GM18868 (cell line): ENCODE data around the gene SCNM1.
"Not testable (repeated sequence)": the region's sequence is repeated elsewhere in the genome, so short reads cannot be mapped to it uniquely, and the experiment has no call there.

Experiments used
- ATAC-seq: cut with Tn5 transposase; IDR thresholded peaks from one replicate; pipeline ENCODE4 v1.9.1; 2021; ENCODE audit warnings: mild to moderate bottlenecking, moderate library complexity; ENCODE audit not compliant: unreplicated experiment

The SCNM1 gene

GRCh38 chr1:151146412-151147131 lies 19.4 kb upstream of the SCNM1 start, which contains the start of gene SEMA6C:
Gene SEMA6C, minus strand, starts transcription at chr1:151146631. Its CDS starts 4,010 bp downstream, at chr1:151142621.
- peak; percentile 99 for ATAC-seq

GRCh38 chr1:151147132-151147503 lies 18.8 kb upstream of the SCNM1 start:
- ATAC-seq = no peak

GRCh38 chr1:151147665-151148064 lies 18.3 kb upstream of the SCNM1 start:
- no peak for ATAC-seq

GRCh38 chr1:151156515-151156819 lies 9.5 kb upstream of the SCNM1 start, which contains the start of gene TNFAIP8L2:
Gene TNFAIP8L2, plus strand, starts transcription at chr1:151156649. Its CDS starts 2,049 bp downstream, at chr1:151158698.
- peak; percentile 71 for ATAC-seq

GRCh38 chr1:151157067-151157531 lies 8.8 kb upstream of the SCNM1 start:
- no peak for ATAC-seq

GRCh38 chr1:151158326-151158725 lies 7.6 kb upstream of the SCNM1 start:
- ATAC-seq = no peak

- no peak for ATAC-seq
These were observed 7.1 kb upstream of the SCNM1 start for GRCh38 chr1:151158751-151159251.

- ATAC-seq = no peak
These were observed 6.6 kb upstream of the SCNM1 start for GRCh38 chr1:151159373-151159772.

- ATAC-seq = no peak
These were observed 1.1 kb upstream of the SCNM1 start for GRCh38 chr1:151164732-151165280.

- ATAC-seq = peak; percentile 16
These were observed 635 bp upstream of the SCNM1 start for GRCh38 chr1:151165281-151165737.

- ATAC-seq = no peak
These were observed 587 bp downstream of the SCNM1 start for GRCh38 chr1:151166505-151166956.

DNA sequence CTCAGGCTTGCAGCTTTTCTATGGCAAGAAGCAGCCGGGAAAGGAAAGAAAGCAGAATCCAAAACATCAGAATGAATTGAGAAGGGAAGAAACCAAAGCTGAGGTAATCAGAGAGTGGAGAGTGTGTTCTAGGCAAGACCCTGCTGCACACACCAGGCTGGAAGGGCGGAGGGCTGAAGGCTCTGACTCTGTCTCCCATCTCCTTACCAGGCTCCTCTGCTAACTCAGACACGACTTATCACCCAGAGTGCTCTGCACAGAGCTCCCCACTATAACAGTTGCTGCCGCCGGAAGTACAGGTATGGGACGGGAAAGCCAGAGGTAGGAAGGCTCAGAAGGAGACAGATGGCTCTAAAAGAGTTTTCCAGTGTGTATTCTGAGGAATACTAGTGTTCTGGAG lies 1.2 kb downstream of the SCNM1 start:
- ATAC-seq = no peak

- ATAC-seq = no peak
These were observed 5.2 kb downstream of the SCNM1 start for GRCh38 chr1:151171190-151171589.

GRCh38 chr1:151175041-151175741 lies 9.2 kb downstream of the SCNM1 start:
- ATAC-seq = no peak

GRCh38 chr1:151175863-151176262 lies 9.9 kb downstream of the SCNM1 start, which contains the start of gene TMOD4:
Gene TMOD4, minus strand, starts transcription at chr1:151175981. Its CDS starts 1,106 bp downstream, at chr1:151174875.
- no peak for ATAC-seq

GRCh38 chr1:151176514-151177045 lies 10.6 kb downstream of the SCNM1 start:
- ATAC-seq = no peak

DNA sequence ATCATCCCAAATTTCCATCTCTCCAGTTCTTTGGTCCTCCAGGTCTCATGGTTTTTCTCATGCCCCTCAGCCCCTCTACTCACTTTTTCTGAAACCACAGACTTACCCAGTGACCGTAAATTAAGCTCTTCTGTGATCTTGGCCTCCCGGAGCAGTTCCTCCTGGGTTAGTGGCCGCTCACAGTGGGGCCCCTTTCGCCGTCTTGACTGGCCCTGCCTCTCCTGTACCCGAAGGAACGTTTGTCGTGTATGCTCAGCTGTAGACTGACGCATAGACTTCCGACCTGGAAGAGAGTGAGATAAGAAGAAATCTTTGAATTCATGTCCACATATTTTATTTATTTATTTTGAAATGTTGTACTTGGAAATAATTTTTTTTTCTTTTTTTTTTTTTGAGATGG lies 18.3 kb downstream of the SCNM1 start:
- no peak for ATAC-seq

GRCh38 chr1:151187205-151187604 lies 21.3 kb downstream of the SCNM1 start:
- no peak for ATAC-seq

DNA sequence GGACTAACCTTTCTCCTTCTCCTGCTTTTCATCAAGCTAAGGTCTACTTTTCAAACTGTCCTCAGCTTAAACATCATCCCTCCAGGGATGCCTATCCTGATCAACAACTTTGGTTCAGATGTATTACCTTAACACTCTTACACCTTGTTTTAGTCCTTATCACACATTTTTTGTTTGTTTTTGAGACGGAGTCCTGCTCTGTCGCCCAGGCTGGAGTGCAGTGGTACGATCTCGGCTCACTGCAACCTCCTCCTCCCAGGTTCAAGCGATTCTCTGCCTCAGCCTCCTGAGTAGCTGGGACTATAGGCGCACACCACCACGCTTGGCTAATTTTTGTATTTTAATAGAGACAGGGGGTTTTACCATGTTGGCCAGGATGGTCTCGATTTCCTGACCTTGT lies 22.7 kb downstream of the SCNM1 start:
- ATAC-seq = not testable (repeated sequence)

- peak; percentile 91 for ATAC-seq
These were observed 23.9 kb downstream of the SCNM1 start, which contains the start of gene VPS72 for GRCh38 chr1:151189637-151190445. Gene VPS72, minus strand, starts transcription at chr1:151190197. Its CDS starts 76 bp downstream, at chr1:151190121.
